Endothelial cell (in vitro differentiated cells): ENCODE data around the gene ZFP42. TPM values are rescaled to one million over a fixed set of nuclear protein-coding genes. Genes with fewer than 3 reads are reported as not detected.
"Not testable (repeated sequence)": the region's sequence is repeated elsewhere in the genome, so short reads cannot be mapped to it uniquely, and the experiment has no call there.

Experiments
- DNase-seq: peaks from one replicate; pipeline ENCODE4 v3.0.0; 2021; ENCODE audit warnings: low spot score
- H3K27ac Mint-ChIP-seq: one replicate; pipeline ENCODE4 v1.8.0; 2021; ENCODE audit warnings: mixed read lengths, inconsistent platforms; ENCODE audit not compliant: unreplicated experiment
- H3K27me3 Mint-ChIP-seq: one replicate; pipeline ENCODE4 v1.8.0; 2021; ENCODE audit warnings: mild to moderate bottlenecking, moderate library complexity, mixed read lengths, inconsistent platforms; ENCODE audit not compliant: unreplicated experiment
- H3K36me3 Mint-ChIP-seq: one replicate; pipeline ENCODE4 v1.8.0; 2021; ENCODE audit warnings: mild to moderate bottlenecking, low read depth, mixed read lengths, inconsistent platforms; ENCODE audit not compliant: unreplicated experiment
- H3K4me1 Mint-ChIP-seq: one replicate; pipeline ENCODE4 v1.8.0; 2021; ENCODE audit warnings: mild to moderate bottlenecking, mixed read lengths, inconsistent platforms; ENCODE audit not compliant: unreplicated experiment
- H3K4me3 Mint-ChIP-seq: one replicate; pipeline ENCODE4 v1.8.0; 2021; ENCODE audit warnings: mild to moderate bottlenecking, mixed read lengths, inconsistent platforms; ENCODE audit not compliant: unreplicated experiment
- H3K9me3 Mint-ChIP-seq: one replicate; pipeline ENCODE4 v1.8.0; 2021; ENCODE audit warnings: mixed read lengths, inconsistent platforms; ENCODE audit not compliant: unreplicated experiment
- CTCF ChIP-seq: fragments of 200-600 bp; sonication (generic); IDR thresholded peaks from one replicate; pipeline ENCODE4 v1.5.0; 2021; ENCODE audit warnings: antibody characterized with exemption; ENCODE audit not compliant: unreplicated experiment
- total RNA-seq: library from RNA; stranded (reverse); fragmentation: NEBNext Ultra II Directional; extraction: Animal tissue kit (Norgen Biotek cat#: 25700); gene quantifications from one replicate; pipeline ENCODE4 v1.2.1, GENCODE V29; 2021; ENCODE audit not compliant: unreplicated experiment

Gene ZFP42
- total RNA-seq, 1 donor from 2014 or later: 2.1 TPM

DNA sequence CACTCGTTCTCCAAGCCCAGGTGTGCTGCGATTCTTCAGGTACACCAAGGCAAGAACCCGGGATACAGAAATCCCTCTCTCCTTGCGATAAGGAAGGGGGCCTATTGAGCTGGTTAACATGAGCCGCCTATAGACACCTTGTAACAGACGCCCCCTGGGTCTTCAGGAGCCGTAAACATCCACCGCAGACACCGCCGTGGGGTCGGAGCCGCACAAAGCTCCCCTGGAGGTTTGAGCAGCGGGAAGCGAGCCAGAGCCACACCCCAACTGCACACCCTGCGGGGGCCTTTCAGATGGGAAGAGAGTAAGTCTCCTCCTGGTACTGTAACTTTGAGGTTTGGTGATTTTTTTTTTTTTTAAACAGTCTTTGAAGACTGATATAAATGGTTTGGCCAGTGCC is 46.6 kb downstream of the ZFP42 start:
- Mint-ChIP-seq H3K36me3 (no peaks in the 10 kb centered on the region), H3K4me3 (no peak overlapping the region), H3K9me3 (no peaks in the 10 kb centered on the region), H3K27me3 (no peaks in the 10 kb centered on the region), H3K4me1 (no peaks in the 10 kb centered on the region), H3K27ac (no peak overlapping the region)
- no peak for TF ChIP-seq CTCF
- DNase-seq: no peak

GRCh38 chr4:188043154-188043553 is 47.6 kb downstream of the ZFP42 start:
- no peaks in the 10 kb centered on the region for H3K9me3 Mint-ChIP-seq
- no peak for DNase-seq
- no peaks in the 10 kb centered on the region for H3K36me3 Mint-ChIP-seq
- no peaks in the 10 kb centered on the region for H3K4me1 Mint-ChIP-seq
- no peak for TF ChIP-seq CTCF
- no peak overlapping the region for H3K4me3 Mint-ChIP-seq
- H3K27me3 Mint-ChIP-seq: no peaks in the 10 kb centered on the region
- no peak overlapping the region for H3K27ac Mint-ChIP-seq

DNA sequence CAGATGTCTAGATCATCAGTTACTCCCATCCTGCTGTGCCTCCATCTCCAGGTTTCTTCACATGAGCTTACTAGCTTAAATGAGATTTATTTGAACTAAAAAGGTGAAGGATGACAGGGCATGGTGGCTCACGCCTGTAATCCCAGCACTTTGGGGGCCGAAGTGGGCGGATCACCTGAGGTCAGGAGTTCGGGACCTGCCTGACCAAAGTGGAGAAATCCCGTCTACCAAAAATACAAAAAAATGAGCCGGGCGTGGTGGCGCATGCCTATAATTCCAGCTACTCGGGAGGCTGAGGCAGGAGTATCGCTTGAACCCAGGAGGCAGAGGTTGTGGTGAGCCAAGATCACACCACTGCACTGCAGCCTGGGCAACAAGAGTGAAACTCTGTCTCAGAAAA is 49.9 kb downstream of the ZFP42 start:
- not testable (repeated sequence) for H3K27me3 Mint-ChIP-seq, H3K4me3 Mint-ChIP-seq, H3K4me1 Mint-ChIP-seq, H3K36me3 Mint-ChIP-seq, DNase-seq, H3K27ac Mint-ChIP-seq, H3K9me3 Mint-ChIP-seq

DNA sequence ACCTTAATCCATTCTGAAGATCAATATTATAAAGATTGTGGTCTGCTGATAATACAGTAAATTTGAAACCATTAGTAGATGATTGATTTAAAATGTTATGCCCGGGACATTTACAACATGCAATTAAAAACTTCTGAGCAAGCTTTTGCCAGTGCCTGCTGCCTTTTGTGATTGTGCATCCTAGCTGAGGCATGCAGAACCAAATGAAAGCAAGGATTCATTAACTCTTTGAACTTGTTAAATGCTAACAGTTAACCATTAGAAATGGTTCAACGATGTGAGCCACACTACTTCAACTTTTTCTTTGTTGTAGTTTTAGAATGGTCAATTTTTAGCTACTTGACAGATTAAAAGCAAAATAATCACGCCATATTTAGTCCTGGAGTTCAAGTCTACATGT is 51.1 kb downstream of the ZFP42 start:
- Mint-ChIP-seq H3K9me3 (no peaks in the 10 kb centered on the region), H3K27me3 (no peaks in the 10 kb centered on the region), H3K4me3 (no peak overlapping the region), H3K27ac (no peak overlapping the region), H3K4me1 (no peaks in the 10 kb centered on the region), H3K36me3 (no peaks in the 10 kb centered on the region)
- no peak for DNase-seq
- TF ChIP-seq CTCF: no peak

- Mint-ChIP-seq H3K4me1 (no peaks in the 10 kb centered on the region), H3K27me3 (no peaks in the 10 kb centered on the region), H3K9me3 (no peaks in the 10 kb centered on the region), H3K36me3 (no peaks in the 10 kb centered on the region), H3K4me3 (no peak overlapping the region), H3K27ac (no peak overlapping the region)
- TF ChIP-seq CTCF: no peak
- DNase-seq: no peak
These were observed 57.7 kb downstream of the ZFP42 start for GRCh38 chr4:188053302-188053701.

Other genes with a start within 250 kb of the ZFP42 start
- 13.4 TPM for gene TRIML2, start 113.8 kb downstream of the ZFP42 start, total RNA-seq
- 0.97 TPM for gene TRIML1, start 143.7 kb downstream of the ZFP42 start, total RNA-seq